OCI-LY3 (cell line): ENCODE data around the gene UBAC2.

Experiments used
- H2AFZ ChIP-seq: fragments of 200-600, 300-600 bp; shearing (Covaris generic); 2 replicates; pipeline ENCODE4 v1.6.0; 2014; ENCODE audit warnings: antibody characterized with exemption, low read depth, low read length
- H3K27ac ChIP-seq: fragments of 200-600, 300-600 bp; sonication (generic); 2 replicates; pipeline ENCODE4 v1.5.1; 2014; ENCODE audit warnings: mild to moderate bottlenecking, low read length, moderate library complexity, mixed read lengths
- H3K27me3 ChIP-seq: fragments of 200-600, 300-600 bp; sonication (generic); 2 replicates; pipeline ENCODE4 v1.6.1; 2014; ENCODE audit warnings: low read depth, low read length, mixed read lengths
- H3K36me3 ChIP-seq: fragments of 200-600, 300-600 bp; sonication (generic); replicated peaks from 2 replicates; pipeline ENCODE3; 2014; ENCODE audit warnings: low read depth, low read length, mixed read lengths
- H3K4me1 ChIP-seq: fragments of 300-600, 200-600 bp; sonication (generic); 2 replicates; pipeline ENCODE4 v1.6.1; 2014; ENCODE audit warnings: low read length, mixed read lengths
- H3K4me2 ChIP-seq: fragments of 200-600, 300-600 bp; sonication (generic); 2 replicates; pipeline ENCODE4 v1.6.1; 2014; ENCODE audit warnings: low read length, mixed read lengths
- H3K4me3 ChIP-seq: fragments of 300-600, 200-600 bp; sonication (generic); 2 replicates; pipeline ENCODE4 v1.5.1; 2014; ENCODE audit warnings: antibody characterized with exemption, mild to moderate bottlenecking, low read length, moderate library complexity
- H3K79me2 ChIP-seq: fragments of 300-600, 200-600 bp; shearing (Covaris generic); 2 replicates; pipeline ENCODE4 v1.6.1; 2014; ENCODE audit warnings: mild to moderate bottlenecking, low read length, mixed read lengths
- H3K9ac ChIP-seq: fragments of 300-600, 200-600 bp; shearing (Covaris generic); 2 replicates; pipeline ENCODE4 v1.6.0; 2014; ENCODE audit warnings: mild to moderate bottlenecking, low read length, moderate library complexity
- H3K9me3 ChIP-seq: fragments of 200-600, 300-600 bp; shearing (Covaris generic); 2 replicates; pipeline ENCODE4 v1.6.1; 2014; ENCODE audit warnings: low read length, mixed read lengths; ENCODE audit not compliant: insufficient read depth
- H4K20me1 ChIP-seq: fragments of 200-600, 300-600 bp; sonication (generic); 2 replicates; pipeline ENCODE4 v1.6.1; 2016; ENCODE audit warnings: low read length, mixed read lengths; ENCODE audit not compliant: insufficient read depth
- CTCF ChIP-seq: fragments of 200-600, 300-600 bp; sonication (generic); IDR thresholded peaks from 2 replicates; pipeline ENCODE4 v1.5.1; 2014; ENCODE audit warnings: antibody characterized with exemption, low read length, low read depth
- EZH2phosphoT487 ChIP-seq: fragments of 200-600 bp; shearing (Covaris generic); IDR thresholded peaks from 2 replicates; pipeline ENCODE4 v1.6.1; 2018; ENCODE audit warnings: antibody characterized with exemption, mixed run types, low read depth

The UBAC2 gene

GRCh38 chr13:99199541-99200431, 868 bp upstream of the UBAC2 start:
- Histone ChIP-seq H4K20me1 (peaks cover 30% of the 10 kb centered on the region), H3K4me1 (peaks cover 25% of the 10 kb centered on the region), H3K36me3 (no peaks in the 10 kb centered on the region), H3K4me2 (peak overlapping the region; percentile 65), H3K4me3 (peak overlapping the region; percentile 87), H3K79me2 (peaks cover 30% of the 10 kb centered on the region), H2AFZ (peak overlapping the region; percentile 65), H3K27ac (peak overlapping the region; percentile 55), H3K27me3 (peaks cover 20% of the 10 kb centered on the region), H3K9me3 (no peaks in the 10 kb centered on the region), H3K9ac (peak overlapping the region; percentile 87)
- TF ChIP-seq CTCF (no peak), EZH2phosphoT487 (no peak)

GRCh38 chr13:99203601-99204579, 3.2 kb downstream of the UBAC2 start:
- Histone ChIP-seq H3K79me2 (peaks cover 61% of the 10 kb centered on the region), H3K9ac (no peak overlapping the region), H3K4me1 (peaks cover 33% of the 10 kb centered on the region), H3K4me2 (peak overlapping the region; percentile 67), H3K27me3 (peaks cover 47% of the 10 kb centered on the region), H4K20me1 (peaks cover 71% of the 10 kb centered on the region), H3K27ac (no peak overlapping the region), H3K9me3 (no peaks in the 10 kb centered on the region), H3K4me3 (peak overlapping the region; percentile 62), H2AFZ (no peak overlapping the region), H3K36me3 (peaks cover 19% of the 10 kb centered on the region)
- no peak for TF ChIP-seq CTCF
- TF ChIP-seq EZH2phosphoT487 = no peak

- Histone ChIP-seq H3K4me3 (no peak overlapping the region), H3K27ac (no peak overlapping the region), H3K9ac (no peak overlapping the region), H3K4me2 (peak overlapping the region; percentile 67), H4K20me1 (peaks cover 85% of the 10 kb centered on the region), H3K79me2 (peaks cover 61% of the 10 kb centered on the region), H3K27me3 (peaks cover 47% of the 10 kb centered on the region), H3K36me3 (peaks cover 19% of the 10 kb centered on the region), H3K9me3 (no peaks in the 10 kb centered on the region), H3K4me1 (peaks cover 28% of the 10 kb centered on the region), H2AFZ (no peak overlapping the region)
- no peak for TF ChIP-seq CTCF
- TF ChIP-seq EZH2phosphoT487 = no peak
Measured at GRCh38 chr13:99205621-99206220, 5.1 kb downstream of the UBAC2 start.
